A673 (cell line): ENCODE measurements around the gene DTL. TPM values are rescaled to one million over a fixed set of nuclear protein-coding genes. Genes with fewer than 3 reads are reported as not detected.

Experiments
- BruUV-seq: library from RNA; stranded (reverse); fragments of 400-500 nt; replicated peaks from 2 replicates; lab custom pipeline; 2021; lab: Mats Ljungman, UMichigan
- CTCF ChIA-PET: fragments of 300-600 bp; sonication (Branson Sonifier 250); formaldehyde crosslinking; loops from one replicate; lab custom pipeline; 2022; ENCODE audit warnings: antibody characterized with exemption; lab: Charles Lee
- POLR2A ChIA-PET: fragments of 300-600 bp; sonication (Branson Sonifier 250); formaldehyde crosslinking; loops from one replicate; lab custom pipeline; 2022; ENCODE audit warnings: antibody characterized with exemption; ENCODE audit not compliant: low non-redundant PET; lab: Charles Lee
- DNase-seq: peaks from one replicate; pipeline ENCODE4 v3.0.0-alpha.2; 2015; ENCODE audit warnings: low spot score
- H3K27ac ChIP-seq: fragments of 200-600 bp; sonication (generic); 2 replicates; pipeline ENCODE4 v1.5.1; 2016; ENCODE audit warnings: mixed run types, low read depth, mild to moderate bottlenecking, mixed read lengths, antibody characterized with exemption, low read length; ENCODE audit not compliant: poor library complexity, severe bottlenecking
- H3K27me3 ChIP-seq: fragments of 200-600 bp; sonication (generic); replicated peaks from 2 replicates; pipeline ENCODE4 v1.6.1; 2017; ENCODE audit warnings: mixed run types, low read depth, mild to moderate bottlenecking, mixed read lengths, antibody characterized with exemption, low read length; ENCODE audit not compliant: insufficient read depth, poor library complexity
- H3K36me3 ChIP-seq: fragments of 200-600 bp; sonication (generic); 2 replicates; pipeline ENCODE4 v1.6.1; 2016; ENCODE audit warnings: mixed run types, mild to moderate bottlenecking, mixed read lengths, antibody characterized with exemption, low read length; ENCODE audit not compliant: insufficient read depth, poor library complexity, severe bottlenecking
- H3K4me1 ChIP-seq: fragments of 200-600 bp; sonication (generic); 2 replicates; pipeline ENCODE4 v1.6.1; 2017; ENCODE audit warnings: mixed run types, mild to moderate bottlenecking, mixed read lengths, antibody characterized with exemption, low read length; ENCODE audit not compliant: insufficient read depth, poor library complexity, severe bottlenecking
- H3K4me3 ChIP-seq: fragments of 200-600 bp; sonication (generic); 2 replicates; pipeline ENCODE4 v1.5.1; 2016; ENCODE audit warnings: low read depth, mixed run types, mild to moderate bottlenecking, mixed read lengths, low read length; ENCODE audit not compliant: poor library complexity, severe bottlenecking
- H3K9me3 ChIP-seq: fragments of 200-600 bp; sonication (generic); 2 replicates; pipeline ENCODE4 v1.6.1; 2016; ENCODE audit warnings: mixed run types, low read depth, mild to moderate bottlenecking, mixed read lengths, antibody characterized with exemption, low read length; ENCODE audit not compliant: poor library complexity, severe bottlenecking
- CTCF ChIP-seq: fragments of 300-800, 200-600 bp; sonication (generic); conservative IDR thresholded peaks from 2 replicates; pipeline ENCODE4 v1.5.1; 2017; ENCODE audit warnings: low read depth, mild to moderate bottlenecking, antibody characterized with exemption, low read length, moderate library complexity, mixed read lengths
- EZH2 ChIP-seq: fragments of 200-600 bp; sonication (generic); IDR thresholded peaks from 2 replicates; pipeline ENCODE4 v1.6.1; 2017; ENCODE audit warnings: borderline replicate concordance, low read depth, mild to moderate bottlenecking, mixed read lengths, antibody characterized with exemption, low read length; ENCODE audit not compliant: poor library complexity, severe bottlenecking
- intact Hi-C: fragments of 100-400 bp; cut with micrococcal nuclease; formaldehyde crosslinking; loops from one replicate; pipeline ENCODE4 v1.10.0; 2022; ENCODE audit not compliant: unreplicated experiment
- total RNA-seq: library from RNA; stranded (reverse); gene quantifications from 2 replicates; pipeline ENCODE4 v1.2.3, GENCODE V29; 2021

Gene DTL
- total RNA-seq, 1 experiment from 2014 or later: 84.3 TPM

GRCh38 chr1:212042436-212042835 lies 6.9 kb downstream of the DTL start:
- Histone ChIP-seq H3K36me3 (peaks cover 53% of the 10 kb centered on the region), H3K9me3 (no peaks in the 10 kb centered on the region), H3K27ac (no peak overlapping the region), H3K27me3 (no peaks in the 10 kb centered on the region), H3K4me3 (no peak overlapping the region), H3K4me1 (peaks cover 20% of the 10 kb centered on the region)
- no peak for DNase-seq
- TF ChIP-seq EZH2 (no peak), CTCF (no peak)
- ChIA-PET POLR2A (no interaction called here), CTCF (no interaction called here)
- no TSS peak for BruUV-seq
- intact Hi-C loops: no loop called here

DNA sequence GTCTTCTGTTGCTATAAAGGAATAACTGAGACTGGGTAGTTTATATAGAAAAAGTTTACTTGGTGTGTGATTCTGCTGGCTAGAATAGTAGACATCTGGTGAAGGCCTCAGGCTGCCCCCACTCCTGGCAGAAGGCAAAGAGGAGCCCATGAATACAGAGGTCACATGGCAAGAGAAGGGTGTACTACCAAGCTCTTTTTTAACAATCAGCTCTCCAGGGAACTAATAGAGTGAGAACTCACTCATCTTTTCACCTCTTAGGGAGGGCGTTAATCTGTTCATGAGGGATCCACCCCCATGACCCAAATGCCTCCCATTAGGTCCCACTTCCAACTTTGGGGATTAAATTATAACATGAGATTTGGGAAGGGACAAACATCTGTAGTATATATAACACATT lies 9.3 kb downstream of the DTL start:
- DNase-seq: no peak
- Histone ChIP-seq H3K4me1 (no peaks in the 10 kb centered on the region), H3K9me3 (no peaks in the 10 kb centered on the region), H3K27ac (no peak overlapping the region), H3K36me3 (peaks cover 62% of the 10 kb centered on the region), H3K27me3 (no peaks in the 10 kb centered on the region), H3K4me3 (no peak overlapping the region)
- intact Hi-C loops: no loop called here
- ChIA-PET POLR2A (no interaction called here), CTCF (interaction anchor here (0.6 kb wide), 1 partner anchor 35 kb away, joined by 3 read pairs; no protein-coding TSS in a partner anchor)
- BruUV-seq: no TSS peak
- TF ChIP-seq CTCF (no peak), EZH2 (no peak)

DNA sequence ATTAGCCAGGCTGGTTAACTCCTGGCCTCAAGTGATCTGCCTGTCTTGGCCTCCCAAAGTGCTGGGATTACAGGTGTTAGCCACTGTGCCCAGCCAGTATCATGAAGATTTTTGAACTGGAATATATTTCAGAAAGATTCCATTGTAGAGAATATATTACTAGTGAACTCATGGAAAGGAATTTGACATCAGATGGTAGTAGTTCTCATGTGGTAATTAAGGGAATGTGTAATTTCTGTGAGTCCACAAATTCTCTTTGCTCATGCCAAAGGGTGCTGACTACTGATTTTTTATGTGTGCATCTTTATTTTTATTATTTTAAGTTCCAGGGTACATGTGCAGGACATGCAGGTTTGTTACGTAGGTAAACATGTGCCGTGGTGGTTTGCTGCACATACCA lies 10.4 kb downstream of the DTL start:
- no peak overlapping the region for H3K4me3 ChIP-seq
- H3K27ac ChIP-seq: no peak overlapping the region
- CTCF ChIA-PET: no interaction called here
- POLR2A ChIA-PET: no interaction called here
- H3K27me3 ChIP-seq: no peaks in the 10 kb centered on the region
- no peaks in the 10 kb centered on the region for H3K4me1 ChIP-seq
- H3K9me3 ChIP-seq: no peaks in the 10 kb centered on the region
- peaks cover 73% of the 10 kb centered on the region for H3K36me3 ChIP-seq
- TF ChIP-seq EZH2 (no peak), CTCF (no peak)
- BruUV-seq: no TSS peak
- no peak for DNase-seq
- intact Hi-C loops: no loop called here
